ENCODE data around the gene ARL6IP4. TPM values are rescaled to one million over a fixed set of nuclear protein-coding genes. Genes with fewer than 3 reads are reported as not detected.
A peak's percentile ranks its signal among the peaks of the same experiment; 100 is the strongest.

ARL6IP4 gene
- total RNA-seq, 4 donors from 2014 or later: 87.5 to 149 (median 114) TPM

DNA sequence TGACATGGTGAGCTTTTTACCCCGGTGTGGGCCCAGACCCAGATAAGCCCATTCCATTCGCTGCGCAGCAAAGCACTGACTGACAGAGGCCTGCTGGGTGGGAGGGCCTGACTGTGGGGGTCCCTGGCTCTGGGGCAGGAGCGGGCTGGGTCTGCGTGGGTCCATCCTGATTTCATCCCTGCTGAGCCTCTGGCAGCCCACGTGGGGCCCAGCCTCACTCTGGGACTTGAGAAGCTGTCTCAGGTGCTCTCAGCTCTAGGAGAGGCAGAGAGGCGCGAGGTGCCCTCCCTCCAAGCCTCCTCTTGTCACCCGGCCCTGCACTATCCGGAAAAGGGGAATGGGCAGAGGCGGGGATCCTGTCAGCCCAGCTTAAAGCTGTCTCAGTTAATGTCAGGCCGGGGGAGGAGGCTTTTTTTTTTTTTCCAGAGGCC is 15.1 kb upstream of the ARL6IP4 start:
- Histone ChIP-seq H3K4me1 (peaks cover 49% of the 10 kb centered on the region), H3K9me3 (no peaks in the 10 kb centered on the region), H3K27me3 (no peaks in the 10 kb centered on the region), H3K36me3 (no peaks in the 10 kb centered on the region), H3K27ac (no peak overlapping the region), H3K4me3 (peak overlapping the region; percentile 66)
- TF ChIP-seq POLR2A (IDR thresholded peaks at IDR 0.05) (no peak), EP300 (IDR thresholded peaks at IDR 0.05) (no peak), POLR2AphosphoS5 (IDR thresholded peaks at IDR 0.05) (no peak)
- TF ChIP-seq, protein P1, sequence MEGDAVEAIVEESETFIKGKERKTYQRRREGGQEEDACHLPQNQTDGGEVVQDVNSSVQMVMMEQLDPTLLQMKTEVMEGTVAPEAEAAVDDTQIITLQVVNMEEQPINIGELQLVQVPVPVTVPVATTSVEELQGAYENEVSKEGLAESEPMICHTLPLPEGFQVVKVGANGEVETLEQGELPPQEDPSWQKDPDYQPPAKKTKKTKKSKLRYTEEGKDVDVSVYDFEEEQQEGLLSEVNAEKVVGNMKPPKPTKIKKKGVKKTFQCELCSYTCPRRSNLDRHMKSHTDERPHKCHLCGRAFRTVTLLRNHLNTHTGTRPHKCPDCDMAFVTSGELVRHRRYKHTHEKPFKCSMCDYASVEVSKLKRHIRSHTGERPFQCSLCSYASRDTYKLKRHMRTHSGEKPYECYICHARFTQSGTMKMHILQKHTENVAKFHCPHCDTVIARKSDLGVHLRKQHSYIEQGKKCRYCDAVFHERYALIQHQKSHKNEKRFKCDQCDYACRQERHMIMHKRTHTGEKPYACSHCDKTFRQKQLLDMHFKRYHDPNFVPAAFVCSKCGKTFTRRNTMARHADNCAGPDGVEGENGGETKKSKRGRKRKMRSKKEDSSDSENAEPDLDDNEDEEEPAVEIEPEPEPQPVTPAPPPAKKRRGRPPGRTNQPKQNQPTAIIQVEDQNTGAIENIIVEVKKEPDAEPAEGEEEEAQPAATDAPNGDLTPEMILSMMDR (IDR thresholded peaks at IDR 0.05): no peak
- DNase-seq (ENCODE audit: low spot score in 2 of 2): no peak
- WGBS: 56% methylated on average over 5 of the region's 12 CpGs

DNA sequence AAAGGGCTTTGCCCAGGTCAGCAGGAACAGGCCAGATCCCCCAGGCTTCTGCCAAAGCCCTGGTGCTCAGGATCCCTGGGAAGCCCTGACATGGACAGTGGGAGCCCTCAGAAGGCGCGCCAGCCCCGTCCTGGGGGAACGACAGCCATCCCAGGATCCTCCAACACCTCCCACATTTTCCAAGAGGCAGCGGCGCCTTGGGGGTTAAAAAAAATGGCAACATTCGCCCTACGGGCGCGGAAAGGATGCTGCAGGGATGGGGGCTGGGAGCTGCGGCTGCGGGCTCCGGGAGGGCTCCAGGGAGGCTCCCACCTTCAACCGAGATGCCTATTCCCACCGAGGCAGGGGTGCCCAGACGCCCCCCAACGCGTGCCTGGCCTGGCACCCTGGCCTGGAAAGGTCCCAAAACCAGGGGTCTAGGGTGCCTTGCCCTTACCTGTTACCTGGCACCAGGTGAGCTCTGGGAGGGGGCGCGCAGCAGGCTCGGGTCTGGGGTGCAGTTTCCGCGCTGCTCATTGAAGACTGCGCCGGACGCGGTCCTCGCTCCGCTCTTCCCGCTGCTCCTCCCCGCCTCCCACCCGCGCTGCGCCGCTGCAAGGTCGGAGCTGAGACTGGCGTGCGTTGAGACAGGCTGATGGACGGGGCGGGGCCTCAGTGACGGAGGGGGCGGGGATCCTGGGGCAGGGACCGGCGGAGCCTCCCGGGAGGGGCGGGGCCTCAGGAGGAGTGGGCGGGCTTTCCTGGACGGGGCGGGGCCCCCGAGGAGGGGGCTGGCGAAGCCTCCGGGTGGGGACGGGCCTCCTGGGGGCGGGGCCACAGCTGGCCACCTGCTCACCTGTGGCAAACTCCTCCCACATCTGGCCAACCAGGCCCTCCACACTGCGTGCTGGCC is 14.4 kb upstream of the ARL6IP4 start, which contains the start of gene ABCB9:
ABCB9 (minus strand) TSS at position 613 of the 892 bp plus-strand sequence. CDS start 6,228 bp downstream, outside the sequence.
- H3K4me3 ChIP-seq: peak within 1 kb of the TSS; percentile 66
- H3K27me3 ChIP-seq: no peaks in the 10 kb centered on the region
- peak; percentile 95 to 97 for DNase-seq (ENCODE audit: low spot score in 2 of 2)
- TF ChIP-seq EP300 (IDR thresholded peaks at IDR 0.05) (no peak), POLR2A (IDR thresholded peaks at IDR 0.05) (no peak), POLR2AphosphoS5 (IDR thresholded peaks at IDR 0.05) (no peak)
- TF ChIP-seq, protein P1 (IDR thresholded peaks at IDR 0.05): no peak
- H3K36me3 ChIP-seq: no peaks in the 10 kb centered on the region
- WGBS: 7% methylated on average over 18 of the region's 55 CpGs
- no peaks in the 10 kb centered on the region for H3K9me3 ChIP-seq
- H3K4me1 ChIP-seq: peaks cover 49% of the 10 kb centered on the region
- H3K27ac ChIP-seq: peak within 1 kb of the TSS; percentile 23

DNA sequence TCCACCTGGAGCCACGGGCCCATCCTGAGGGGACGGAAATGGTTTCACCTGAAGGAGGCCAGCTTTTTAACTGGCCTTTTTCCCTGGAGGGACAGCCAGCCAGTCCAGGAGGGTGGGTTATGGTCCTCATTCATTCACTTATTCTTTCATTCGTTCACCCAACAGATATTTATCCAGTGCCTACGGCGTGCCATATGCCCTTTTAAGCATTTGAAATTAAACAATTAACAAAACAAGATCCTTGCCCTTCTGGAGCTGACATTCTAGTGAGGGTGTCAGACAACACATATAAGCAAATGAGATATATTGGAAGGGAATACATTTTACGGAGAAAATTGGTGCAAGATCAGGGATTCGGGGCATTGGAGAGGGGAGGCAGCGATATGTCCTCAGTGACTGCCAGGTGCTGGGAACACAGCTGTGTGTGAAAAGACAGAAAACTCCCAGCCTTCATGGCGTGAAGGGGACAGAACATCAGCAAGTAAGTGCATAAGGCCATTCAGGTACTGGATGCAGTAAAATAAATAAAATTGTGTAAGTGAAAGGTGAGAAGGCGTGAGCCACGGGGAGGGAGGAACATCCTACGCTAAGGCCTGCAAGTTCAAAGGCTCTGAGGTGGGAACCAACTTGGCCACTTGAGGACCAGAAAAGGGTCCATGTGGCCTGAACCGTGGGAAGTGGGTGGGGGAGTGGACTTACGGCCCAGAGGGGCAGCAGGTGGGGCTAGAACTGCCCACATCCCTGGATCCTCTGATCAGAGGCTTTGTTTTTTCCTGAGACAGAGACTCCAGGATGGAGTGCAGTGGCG is 13.5 kb upstream of the ARL6IP4 start:
- TF ChIP-seq POLR2AphosphoS5 (IDR thresholded peaks at IDR 0.05) (no peak), EP300 (IDR thresholded peaks at IDR 0.05) (no peak), POLR2A (IDR thresholded peaks at IDR 0.05) (no peak)
- TF ChIP-seq, protein P1 (IDR thresholded peaks at IDR 0.05): no peak
- Histone ChIP-seq H3K27ac (peak overlapping the region; percentile 23), H3K27me3 (no peaks in the 10 kb centered on the region), H3K4me1 (peaks cover 43% of the 10 kb centered on the region), H3K36me3 (no peaks in the 10 kb centered on the region), H3K9me3 (no peaks in the 10 kb centered on the region), H3K4me3 (peak overlapping the region; percentile 66)
- WGBS: 63% methylated on average over 14 of the region's 15 CpGs
- no peak for DNase-seq (ENCODE audit: low spot score in 2 of 2)

DNA sequence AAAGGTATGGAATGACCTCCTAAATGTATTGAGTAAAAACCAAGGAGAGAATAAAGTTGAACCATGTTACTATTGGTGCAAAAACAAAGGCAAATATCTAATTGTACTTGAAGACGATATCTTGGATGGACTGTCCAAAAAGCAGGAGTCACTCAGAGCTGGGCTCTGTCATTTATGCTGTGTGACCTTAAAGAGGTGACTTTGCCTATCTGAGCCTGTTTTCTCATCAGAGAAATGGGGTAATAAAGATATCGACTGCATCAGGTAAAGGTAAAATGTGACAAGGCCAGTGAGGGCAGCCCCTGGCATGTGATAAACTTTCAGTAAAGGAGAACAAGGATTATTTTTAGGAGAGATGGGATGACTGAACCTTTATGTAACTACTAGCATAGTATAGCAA is 12.4 kb upstream of the ARL6IP4 start:
- 86% methylated on average over 2 of the region's 2 CpGs for WGBS
- no peak overlapping the region for H3K4me3 ChIP-seq
- H3K36me3 ChIP-seq: no peaks in the 10 kb centered on the region
- H3K27me3 ChIP-seq: no peaks in the 10 kb centered on the region
- no peak for DNase-seq (ENCODE audit: low spot score in 2 of 2)
- H3K27ac ChIP-seq: no peak overlapping the region
- TF ChIP-seq POLR2A (IDR thresholded peaks at IDR 0.05) (no peak), POLR2AphosphoS5 (IDR thresholded peaks at IDR 0.05) (no peak), EP300 (IDR thresholded peaks at IDR 0.05) (no peak)
- TF ChIP-seq, protein P1 (IDR thresholded peaks at IDR 0.05): no peak
- peaks cover 38% of the 10 kb centered on the region for H3K4me1 ChIP-seq
- no peaks in the 10 kb centered on the region for H3K9me3 ChIP-seq

All from suprapubic skin (tissue), 4 donors.